Stimulated activated CD4-positive, alpha-beta T cell treated with anti-CD3 and anti-CD28 coated beads, Interleukin-4, amount 100 ng/mL, for 1 hour (primary cell): ENCODE measurements around the gene EFHC2.

Experiments used
- DNase-seq: peaks from one replicate; pipeline ENCODE4 v3.0.0-alpha.2; 2020

Gene EFHC2

GRCh38 chrX:44143061-44143602 is 200.3 kb downstream of the EFHC2 start:
- DNase-seq: no peak

- no peak for DNase-seq
Measured at GRCh38 chrX:44130189-44130588, 213.3 kb downstream of the EFHC2 start.

GRCh38 chrX:44113337-44113736 is 230.1 kb downstream of the EFHC2 start:
- no peak for DNase-seq

DNA sequence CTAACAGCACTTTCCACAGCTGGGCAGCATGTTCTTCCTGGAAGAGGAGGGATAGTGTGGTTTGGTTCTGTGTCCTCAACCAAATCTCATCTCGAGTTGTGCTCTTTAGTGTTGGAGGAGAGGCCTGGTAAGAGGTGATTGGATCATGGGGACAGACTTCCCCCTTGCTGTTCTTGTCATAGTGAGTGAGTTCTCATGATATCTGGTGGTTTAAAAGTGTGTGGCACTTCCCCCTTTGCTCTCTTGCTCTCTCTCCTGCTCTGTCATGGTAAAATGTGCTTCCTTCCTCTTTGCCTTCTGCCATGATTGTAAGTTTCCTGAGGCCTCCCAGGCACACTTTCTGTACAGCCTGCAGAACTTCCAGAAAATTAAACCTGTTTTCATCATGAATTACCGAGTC is 236.6 kb downstream of the EFHC2 start:
- no peak for DNase-seq

DNA sequence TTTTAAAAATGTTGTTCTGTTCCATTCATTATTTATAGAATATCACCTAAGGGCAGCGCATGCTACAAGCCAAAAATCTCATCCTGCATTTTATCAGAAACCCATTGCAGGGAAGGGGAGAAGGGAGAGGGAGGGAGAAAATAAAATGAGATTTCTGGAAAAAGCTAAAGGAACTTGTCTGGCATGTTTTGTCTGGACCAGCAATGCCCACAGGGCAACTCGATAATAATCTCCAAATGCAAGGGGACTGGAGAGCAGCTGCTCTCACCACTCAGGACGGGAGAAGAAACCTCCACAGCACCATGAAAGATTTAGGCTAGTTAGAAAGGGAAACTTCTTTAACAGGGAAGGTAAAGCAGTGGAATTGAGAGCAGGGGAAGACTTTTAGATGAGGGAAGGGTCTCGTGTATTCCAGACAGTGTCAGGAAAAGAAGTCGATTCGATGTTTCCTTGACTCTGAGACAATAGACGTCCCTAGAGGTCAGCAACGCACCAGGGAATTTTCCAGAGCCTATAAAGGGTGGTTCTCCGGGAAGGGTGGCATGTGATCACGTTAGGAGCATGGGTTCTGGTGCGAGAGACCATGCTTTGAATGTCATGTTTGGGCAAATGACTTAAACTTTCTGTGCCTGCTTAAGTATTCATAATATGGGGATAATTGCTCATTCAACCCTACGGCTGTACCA is 238.1 kb downstream of the EFHC2 start:
- no peak for DNase-seq

- no peak for DNase-seq
Measured at GRCh38 chrX:44104699-44105098, 238.8 kb downstream of the EFHC2 start.

GRCh38 chrX:44101281-44101680 is 242.2 kb downstream of the EFHC2 start:
- no peak for DNase-seq

DNA sequence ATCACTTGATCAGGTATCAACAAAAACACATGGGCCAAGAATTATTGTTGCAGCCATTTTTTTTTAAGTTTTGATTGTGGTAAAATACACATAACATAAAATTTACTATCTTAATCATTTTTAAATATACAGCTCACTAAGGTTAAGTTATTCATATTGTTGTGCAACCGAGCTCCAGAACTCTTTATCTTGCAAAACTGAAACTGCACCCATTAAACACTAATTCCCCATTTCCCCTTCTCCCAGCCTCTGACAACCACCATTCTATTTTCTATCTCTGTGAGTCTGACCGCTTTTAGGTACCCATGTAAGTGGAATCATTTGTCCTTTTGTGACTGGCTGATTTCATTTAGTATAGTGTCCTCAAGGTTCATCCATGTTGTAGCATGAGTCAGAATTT is 244.1 kb downstream of the EFHC2 start:
- DNase-seq: no peak
